Suprapubic skin (tissue), 3 donors: ENCODE measurements around the gene SLC7A7.

Experiments used
- CTCF ChIP-seq, 2 donors: fragments of 200-600 bp in 1 of 2; fragments of 450-650 bp in 1 of 2; sonication (generic) in 1 of 2; IDR thresholded peaks; one replicate each; pipeline ENCODE4 v1.5.1; 2016 to 2019; ENCODE audit warnings: antibody characterized with exemption in 2 of 2, mild to moderate bottlenecking in 1 of 2, moderate library complexity in 1 of 2
- POLR2AphosphoS5 ChIP-seq, 3 donors: sonication (generic); formaldehyde crosslinking; IDR thresholded peaks; one replicate each; pipeline ENCODE4 v1.6.1; 2017; ENCODE audit warnings: antibody characterized with exemption in 3 of 3

GRCh38 chr14:22819151-22819988, 4.1 kb upstream of the SLC7A7 start:
- no peak for TF ChIP-seq POLR2AphosphoS5 (IDR thresholded peaks at IDR 0.05)
- TF ChIP-seq CTCF (IDR thresholded peaks at IDR 0.05), result no peak
